ENCODE measurements around the gene NATD1.
"Not testable (repeated sequence)": the region's sequence is repeated elsewhere in the genome, so short reads cannot be mapped to it uniquely, and the experiment has no call there.

- not testable (repeated sequence) for TF ChIP-seq FOXK2 (IDR thresholded peaks at IDR 0.05); CTBP1 (IDR thresholded peaks at IDR 0.05; ENCODE audit: borderline replicate concordance); HDGF (IDR thresholded peaks at IDR 0.05; ENCODE audit: borderline replicate concordance); FOXM1 (IDR thresholded peaks at IDR 0.05; ENCODE audit: borderline replicate concordance); TARDBP (IDR thresholded peaks at IDR 0.05); PKNOX1 (IDR thresholded peaks at IDR 0.05)
Measured at GRCh38 chr17:21227277-21227676, 25.9 kb downstream of the NATD1 start.

Measured in HEK293T (cell line).